Ectodermal cell (in vitro differentiated cells): Measurements from ENCODE around the gene PARK7.

Experiments
- H3K27ac ChIP-seq: 2 replicates; pipeline ENCODE4 v1.7.0; 2013; ENCODE audit warnings: mild to moderate bottlenecking, low read depth, low read length; ENCODE audit not compliant: insufficient read depth, poor library complexity, severe bottlenecking
- H3K27me3 ChIP-seq: 2 replicates; pipeline ENCODE4 v1.7.0; 2013; ENCODE audit warnings: mild to moderate bottlenecking, low read length; ENCODE audit not compliant: insufficient read depth, control insufficient read depth, poor library complexity, severe bottlenecking
- H3K36me3 ChIP-seq: one replicate; pipeline ENCODE4 v1.7.0; 2013; ENCODE audit warnings: low read length; ENCODE audit not compliant: control insufficient read depth, insufficient read depth
- H3K4me1 ChIP-seq: one replicate; pipeline ENCODE4 v1.7.0; 2013; ENCODE audit warnings: low read length; ENCODE audit not compliant: control insufficient read depth, insufficient read depth
- H3K4me3 ChIP-seq: 2 replicates; pipeline ENCODE4 v1.7.0; 2013; ENCODE audit warnings: low read depth, low read length, control low read depth; ENCODE audit not compliant: insufficient read depth
- H3K9me3 ChIP-seq: 2 replicates; pipeline ENCODE4 v1.7.0; 2013; ENCODE audit warnings: mild to moderate bottlenecking, low read length, moderate library complexity; ENCODE audit not compliant: control insufficient read depth
- WGBS, 2 experiments: methylation state at CpG; one replicate each; pipeline ENCODE4 v1.1.7; 2013; ENCODE audit warnings: missing lambda C conversion rate in 2 of 2; 5-methylcytosine and 5-hydroxymethylcytosine counted together

The PARK7 gene

GRCh38 chr1:7994827-7995226 is 33.3 kb downstream of the PARK7 start:
- no peaks in the 10 kb centered on the region for H3K4me1 ChIP-seq
- H3K27me3 ChIP-seq = no peaks in the 10 kb centered on the region
- no peaks in the 10 kb centered on the region for H3K9me3 ChIP-seq
- no peak overlapping the region for H3K27ac ChIP-seq
- H3K4me3 ChIP-seq = no peak overlapping the region
- WGBS, 2 experiments = 71% methylated on average over 1 of the region's 1 CpG; no CpG with 5 or more reads in 1 of the 2 experiments
- H3K36me3 ChIP-seq = no peaks in the 10 kb centered on the region

- Histone ChIP-seq H3K27ac (no peak overlapping the region), H3K36me3 (no peaks in the 10 kb centered on the region), H3K4me3 (no peak overlapping the region), H3K9me3 (no peaks in the 10 kb centered on the region), H3K27me3 (no peaks in the 10 kb centered on the region), H3K4me1 (no peaks in the 10 kb centered on the region)
- WGBS, 2 experiments = 91 to 98% methylated on average over 4 of the region's 5 CpGs
Observed at GRCh38 chr1:7995437-7995836, 33.9 kb downstream of the PARK7 start.

GRCh38 chr1:8002329-8002910 is 40.9 kb downstream of the PARK7 start:
- 90 to 95% methylated on average over 6 of the region's 6 CpGs for WGBS, 2 experiments
- H3K27me3 ChIP-seq = no peaks in the 10 kb centered on the region
- no peaks in the 10 kb centered on the region for H3K4me1 ChIP-seq
- no peaks in the 10 kb centered on the region for H3K9me3 ChIP-seq
- no peak overlapping the region for H3K4me3 ChIP-seq
- no peaks in the 10 kb centered on the region for H3K36me3 ChIP-seq
- H3K27ac ChIP-seq = no peak overlapping the region

GRCh38 chr1:8002921-8003320 is 41.4 kb downstream of the PARK7 start:
- no peaks in the 10 kb centered on the region for H3K27me3 ChIP-seq
- no peak overlapping the region for H3K4me3 ChIP-seq
- no peak overlapping the region for H3K27ac ChIP-seq
- no peaks in the 10 kb centered on the region for H3K4me1 ChIP-seq
- H3K9me3 ChIP-seq = no peaks in the 10 kb centered on the region
- H3K36me3 ChIP-seq = no peaks in the 10 kb centered on the region
- WGBS, 2 experiments = 89 to 95% methylated on average over 4 of the region's 4 CpGs

GRCh38 chr1:8003438-8004112 is 42.1 kb downstream of the PARK7 start:
- Histone ChIP-seq H3K27me3 (no peaks in the 10 kb centered on the region), H3K27ac (no peak overlapping the region), H3K36me3 (no peaks in the 10 kb centered on the region), H3K4me3 (no peak overlapping the region), H3K4me1 (no peaks in the 10 kb centered on the region), H3K9me3 (no peaks in the 10 kb centered on the region)
- WGBS, 2 experiments = 90 to 95% methylated on average over 5 to 6 of the region's 6 CpGs

GRCh38 chr1:8004113-8004802 is 42.7 kb downstream of the PARK7 start:
- Histone ChIP-seq H3K27me3 (no peaks in the 10 kb centered on the region), H3K36me3 (no peaks in the 10 kb centered on the region), H3K27ac (no peak overlapping the region), H3K4me3 (no peak overlapping the region), H3K9me3 (no peaks in the 10 kb centered on the region), H3K4me1 (no peaks in the 10 kb centered on the region)
- WGBS, 2 experiments = 87 to 88% methylated on average over 18 of the region's 18 CpGs

- Histone ChIP-seq H3K4me3 (no peak overlapping the region), H3K9me3 (no peaks in the 10 kb centered on the region), H3K36me3 (no peaks in the 10 kb centered on the region), H3K27ac (no peak overlapping the region), H3K4me1 (no peaks in the 10 kb centered on the region), H3K27me3 (no peaks in the 10 kb centered on the region)
- 87 to 89% methylated on average over 17 of the region's 17 CpGs for WGBS, 2 experiments
Observed at GRCh38 chr1:8004803-8005573, 43.5 kb downstream of the PARK7 start.

GRCh38 chr1:8006037-8006963 is 44.8 kb downstream of the PARK7 start:
- Histone ChIP-seq H3K27ac (no peak overlapping the region), H3K4me1 (no peaks in the 10 kb centered on the region), H3K9me3 (no peaks in the 10 kb centered on the region), H3K27me3 (no peaks in the 10 kb centered on the region), H3K36me3 (no peaks in the 10 kb centered on the region), H3K4me3 (no peak overlapping the region)
- 93 to 94% methylated on average over 12 of the region's 12 CpGs for WGBS, 2 experiments

GRCh38 chr1:8009043-8010002 is 47.8 kb downstream of the PARK7 start:
- Histone ChIP-seq H3K4me1 (no peaks in the 10 kb centered on the region), H3K36me3 (peaks cover 14% of the 10 kb centered on the region), H3K27ac (no peak overlapping the region)

More at GRCh38 chr1:8009043-8010002, 47.8 kb downstream of the PARK7 start:
- WGBS, 2 experiments = 94 to 97% methylated on average over 18 of the region's 18 CpGs
- H3K27me3 ChIP-seq = no peaks in the 10 kb centered on the region
- no peaks in the 10 kb centered on the region for H3K9me3 ChIP-seq
- no peak overlapping the region for H3K4me3 ChIP-seq
